HG03432 (cell line): Measurements from ENCODE around the gene DDC.
"Not testable (repeated sequence)": the region's sequence is repeated elsewhere in the genome, so short reads cannot be mapped to it uniquely, and the experiment has no call there.

ENCODE experiments used
- ATAC-seq: cut with Tn5 transposase; IDR thresholded peaks from one replicate; pipeline ENCODE4 v1.9.1; 2021; ENCODE audit warnings: mild to moderate bottlenecking, moderate library complexity; ENCODE audit not compliant: unreplicated experiment

Gene DDC

DNA sequence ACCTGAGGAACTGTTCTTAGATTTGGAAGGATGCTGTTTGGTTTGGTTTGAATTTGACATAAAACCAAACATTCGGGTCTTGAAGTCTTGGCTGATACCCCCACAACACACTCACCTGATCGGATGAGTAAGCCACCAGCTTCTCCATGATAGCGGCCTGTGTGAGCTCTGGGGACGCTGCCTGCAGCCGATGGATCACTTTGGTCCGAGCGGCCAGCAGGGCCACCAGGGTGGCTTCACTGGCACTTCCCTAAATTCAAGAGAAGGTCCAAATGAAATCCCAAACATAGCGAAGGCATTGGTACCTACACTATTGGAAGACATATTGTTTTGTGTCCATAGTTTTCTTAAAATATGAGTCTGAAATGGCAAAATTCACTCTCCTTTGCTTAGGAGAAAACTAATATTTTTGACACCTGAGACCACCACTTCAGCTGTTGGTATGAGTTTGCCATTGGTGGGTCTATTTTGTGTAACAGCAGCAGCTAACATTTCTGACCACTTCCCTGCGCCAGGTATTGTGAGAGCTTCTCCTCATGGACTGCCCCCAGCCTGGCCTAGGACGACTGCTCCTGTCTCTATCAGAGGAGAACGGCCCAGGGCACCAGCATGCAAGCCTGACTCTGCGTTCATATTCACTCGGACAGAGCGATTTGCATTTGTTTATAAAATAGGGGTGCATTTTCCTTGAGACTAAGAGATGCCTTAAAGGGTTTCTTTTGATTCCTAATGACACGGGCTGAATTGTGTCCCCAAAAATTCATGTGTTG lies 35.9 kb downstream of the DDC start:
- ATAC-seq = no peak

DNA sequence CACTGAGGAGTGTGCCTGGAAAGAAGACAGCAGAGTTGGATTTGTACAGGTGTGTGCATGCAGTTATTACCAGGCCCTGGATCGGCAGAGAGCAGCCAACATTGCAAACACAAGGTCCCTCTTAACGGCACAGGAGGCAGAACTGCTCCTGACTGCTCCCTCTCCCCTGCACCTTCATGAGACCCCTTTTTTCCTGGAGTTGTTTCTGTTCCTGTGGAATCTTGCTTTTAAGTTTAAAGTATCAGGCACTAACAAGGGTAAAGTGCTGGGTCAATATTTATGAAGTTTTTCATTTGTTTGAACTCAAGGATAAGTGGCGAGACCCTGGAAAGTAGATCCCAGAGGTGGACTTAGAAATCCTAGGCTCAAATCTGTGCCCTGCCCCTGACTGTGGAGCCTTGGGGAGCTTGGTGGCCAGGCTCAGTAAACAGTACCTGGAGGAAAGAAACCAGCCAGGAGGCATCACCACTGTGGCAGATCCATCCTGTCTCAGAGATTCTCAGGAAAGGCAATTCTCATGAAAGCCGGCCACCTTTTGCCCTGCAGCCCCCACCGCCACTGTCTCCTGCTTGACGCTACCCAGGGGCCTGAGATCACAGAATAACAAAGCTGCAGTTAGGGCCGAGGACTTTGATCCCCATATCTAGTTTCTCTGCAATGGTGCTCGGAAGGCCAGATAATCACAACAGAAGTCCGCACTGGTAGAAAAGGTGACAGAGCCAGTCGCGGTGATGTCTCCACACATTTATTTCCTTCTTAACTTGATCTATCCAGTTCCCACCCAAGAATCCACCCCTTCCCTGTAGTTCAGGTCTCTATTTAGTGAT lies 36.7 kb downstream of the DDC start:
- no peak for ATAC-seq

DNA sequence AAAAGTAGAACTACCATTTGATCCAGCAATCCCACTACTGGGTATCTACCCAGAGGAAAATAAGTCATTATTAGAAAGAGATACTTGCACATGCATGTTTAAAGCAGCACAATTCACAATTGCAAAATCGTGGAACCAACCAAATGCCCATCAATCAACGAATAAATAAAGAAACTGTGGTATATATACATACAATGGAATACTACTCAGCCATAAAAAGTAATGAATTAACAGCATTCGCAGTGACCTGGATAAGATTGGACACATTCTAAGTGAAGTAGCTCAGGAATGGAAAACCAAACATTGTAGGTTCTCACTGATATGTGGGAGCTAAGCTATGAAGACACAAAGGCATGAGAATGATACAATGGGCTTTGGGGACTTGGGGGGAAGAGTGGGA lies 45.9 kb downstream of the DDC start:
- ATAC-seq = not testable (repeated sequence)

DNA sequence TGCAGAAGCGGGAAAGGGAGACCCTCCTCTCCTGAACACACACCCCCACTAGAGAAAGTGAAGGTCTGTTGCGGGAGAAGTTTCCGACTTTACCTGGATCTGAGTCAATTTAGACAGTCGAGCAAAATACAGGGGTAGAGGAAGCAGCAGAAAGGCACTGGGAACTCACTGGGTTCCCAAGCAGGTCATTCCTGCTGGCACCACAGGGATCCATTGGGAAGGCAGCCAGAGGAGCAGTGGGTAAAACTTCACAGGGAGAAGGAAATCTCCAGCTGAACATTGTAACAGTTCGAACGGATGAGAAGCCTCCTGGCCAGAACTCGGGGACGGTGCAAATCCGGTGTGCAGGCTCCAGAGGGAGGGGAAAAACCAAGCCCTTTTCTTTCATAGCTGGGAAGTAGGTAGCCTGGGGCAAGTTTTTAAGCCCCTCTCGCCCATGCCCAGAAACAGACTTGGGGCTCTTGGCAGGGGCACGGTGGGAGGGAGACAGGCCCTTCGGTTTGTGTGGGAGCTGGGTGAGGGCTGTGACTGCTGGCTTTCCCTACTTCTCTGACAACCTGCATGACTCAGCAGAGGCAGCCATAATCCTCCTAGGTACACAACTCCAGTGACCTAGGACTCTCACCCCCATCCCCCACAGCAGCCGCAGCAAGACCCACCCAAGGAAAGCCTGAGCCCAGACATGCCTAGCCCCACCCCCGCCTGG lies 51.9 kb downstream of the DDC start:
- no peak for ATAC-seq

DNA sequence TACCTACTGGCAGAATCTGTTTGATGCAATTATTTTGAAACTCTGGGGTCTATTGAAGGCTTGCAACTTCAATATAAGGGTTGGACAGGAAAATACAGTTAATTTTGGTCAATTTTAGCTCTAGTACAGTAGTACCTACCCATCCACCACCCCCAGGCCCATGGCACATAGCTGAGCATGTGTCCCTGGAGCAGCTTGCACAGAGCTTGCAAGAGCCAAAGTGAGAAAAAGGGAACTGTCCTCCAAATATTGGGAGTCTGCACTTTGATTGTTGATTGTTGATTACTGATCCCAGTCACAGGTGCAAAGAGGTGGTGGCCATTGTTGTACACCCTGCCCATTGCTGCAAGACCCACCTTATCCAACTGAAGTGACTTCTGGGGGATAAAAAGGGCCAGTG lies 52.8 kb downstream of the DDC start:
- no peak for ATAC-seq

DNA sequence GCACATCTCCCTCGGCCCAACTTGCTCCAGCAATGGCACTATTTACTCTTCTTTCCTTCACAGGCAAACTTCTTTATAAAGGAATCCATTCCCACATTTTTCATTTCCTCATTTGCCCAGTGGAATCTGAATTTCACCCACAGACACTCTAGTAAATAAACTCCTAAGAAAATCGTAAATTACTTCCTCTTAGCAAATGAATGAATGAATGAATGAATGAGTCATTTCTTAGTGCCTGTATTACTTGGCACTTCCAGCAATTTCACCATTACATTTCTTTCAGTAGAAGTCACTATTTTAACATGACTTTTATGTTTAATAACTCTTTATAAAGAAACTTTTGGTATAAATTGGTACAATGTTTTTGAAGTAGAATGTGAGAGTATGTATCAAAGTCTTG lies 55.7 kb downstream of the DDC start:
- ATAC-seq = no peak

DNA sequence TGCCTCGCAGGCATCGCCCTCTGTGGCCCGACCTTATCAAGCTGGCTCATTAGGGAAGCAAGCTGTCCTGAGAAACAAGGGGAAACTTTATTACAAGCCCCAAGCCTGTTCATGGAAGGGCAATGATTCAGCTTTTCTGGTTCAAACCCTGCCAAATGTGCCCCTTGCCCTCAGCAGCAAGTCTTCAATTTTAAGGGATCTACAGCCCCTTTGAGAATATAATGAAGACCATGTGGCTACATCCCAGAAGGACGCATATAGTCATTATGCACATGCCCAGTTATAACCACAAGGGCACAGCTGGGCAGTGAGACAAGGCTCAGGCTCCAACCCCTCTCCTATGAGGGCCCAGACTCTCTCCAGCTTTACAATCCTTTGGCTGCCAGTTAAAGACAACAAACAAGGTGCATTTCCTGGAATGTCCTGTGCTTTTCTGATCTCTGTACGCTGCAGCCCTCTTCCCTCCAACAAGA lies 56.7 kb downstream of the DDC start:
- ATAC-seq = no peak

DNA sequence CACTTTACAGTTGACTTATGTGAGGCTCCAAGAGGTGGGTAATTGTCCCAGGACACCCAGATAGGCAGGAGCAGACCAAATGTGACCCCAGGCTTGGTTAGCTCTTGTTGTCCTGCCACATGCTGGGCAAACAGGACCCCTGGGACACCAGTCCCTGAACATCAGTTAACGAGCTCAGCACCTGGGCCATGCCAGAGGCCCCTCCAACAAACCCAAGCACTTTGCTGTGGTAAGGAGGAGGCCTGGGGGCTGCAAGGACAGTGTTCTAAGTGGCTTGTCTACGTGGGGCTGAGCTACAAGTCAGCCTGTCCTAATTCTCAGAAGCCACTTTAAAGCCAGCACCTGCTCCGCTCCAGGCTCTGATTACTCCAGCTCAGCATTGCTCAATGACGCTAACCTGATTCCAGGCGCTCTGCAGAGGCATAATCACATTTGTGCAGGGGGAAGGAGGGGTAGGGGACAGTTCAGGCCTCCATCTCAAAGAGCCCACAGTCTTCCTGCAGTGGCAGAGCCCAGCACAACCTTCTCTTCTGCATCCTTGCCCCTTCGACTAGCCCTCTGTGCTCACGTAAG lies 57.2 kb downstream of the DDC start:
- no peak for ATAC-seq

DNA sequence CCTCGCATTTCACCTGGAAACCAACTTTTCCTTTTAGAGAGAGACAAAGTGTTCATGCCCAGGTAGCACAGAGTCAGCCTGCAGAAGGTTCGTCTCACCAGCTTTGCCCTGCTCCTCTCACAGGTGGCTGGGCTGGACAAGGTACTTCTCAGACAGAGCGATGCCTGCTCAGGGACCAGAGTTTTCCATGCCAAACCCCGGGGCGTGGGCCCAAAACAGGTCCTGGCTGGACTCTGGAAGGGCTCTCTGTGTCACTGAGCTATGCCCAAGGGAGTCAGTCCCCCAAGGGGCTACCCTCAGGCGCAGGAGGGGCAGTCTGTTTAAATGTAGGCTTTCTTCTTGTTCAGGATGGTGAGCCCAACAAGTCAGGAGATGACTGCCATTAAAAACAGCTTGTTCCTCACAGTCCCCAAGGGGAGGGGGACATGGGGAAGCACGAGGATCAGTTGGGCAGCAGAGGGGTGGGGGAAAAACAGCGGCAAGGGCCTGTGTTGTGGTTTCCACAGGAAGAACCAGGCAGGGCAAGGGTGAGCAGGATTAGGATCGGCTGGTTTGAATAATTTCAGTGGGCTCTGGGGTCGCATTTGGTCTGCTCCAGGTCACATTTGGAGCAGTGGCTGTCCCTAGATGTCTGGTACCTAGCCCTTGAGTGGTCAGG lies 59.5 kb downstream of the DDC start:
- no peak for ATAC-seq

DNA sequence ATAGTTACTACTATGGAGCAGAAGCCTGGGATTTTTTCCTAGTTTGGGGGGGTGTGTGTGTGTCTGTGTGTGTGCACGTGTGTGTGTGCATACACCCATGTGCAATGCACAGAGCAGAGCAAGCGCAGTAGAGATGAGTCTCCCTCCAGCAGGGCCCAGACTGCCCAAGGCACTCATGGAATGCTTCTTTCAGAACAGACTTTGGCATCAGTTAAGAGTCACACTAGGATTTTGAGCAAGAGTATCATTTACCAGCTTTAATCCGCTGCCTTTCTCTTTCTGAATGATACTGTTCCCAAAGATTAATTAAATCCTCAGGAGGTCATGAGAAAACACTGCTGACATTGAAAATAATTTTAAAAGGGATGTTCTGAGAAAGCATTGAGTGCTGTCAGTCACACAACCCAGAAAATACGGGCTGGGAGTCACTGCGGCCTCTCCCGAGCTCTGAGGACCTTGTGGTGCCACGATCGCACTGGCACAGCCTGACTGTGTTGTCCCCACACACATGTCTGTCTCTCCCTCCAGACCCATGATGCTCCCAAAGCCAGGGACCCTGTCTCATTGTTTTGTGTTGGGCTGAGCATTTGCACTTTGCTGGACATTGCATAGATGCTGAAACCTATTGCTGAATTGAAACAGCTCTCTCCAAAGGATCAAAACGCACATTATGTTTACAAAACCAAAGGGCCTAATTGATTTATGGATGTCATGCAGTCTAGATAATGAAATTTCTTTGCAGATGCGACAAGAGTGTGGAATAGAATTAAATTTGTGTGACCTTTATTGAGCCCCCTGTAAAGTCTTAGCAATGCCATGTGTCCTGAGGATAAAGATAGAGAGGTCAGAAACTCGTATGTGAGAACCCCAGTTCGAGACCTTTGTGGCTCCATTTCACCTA lies 60.3 kb downstream of the DDC start:
- ATAC-seq = no peak

DNA sequence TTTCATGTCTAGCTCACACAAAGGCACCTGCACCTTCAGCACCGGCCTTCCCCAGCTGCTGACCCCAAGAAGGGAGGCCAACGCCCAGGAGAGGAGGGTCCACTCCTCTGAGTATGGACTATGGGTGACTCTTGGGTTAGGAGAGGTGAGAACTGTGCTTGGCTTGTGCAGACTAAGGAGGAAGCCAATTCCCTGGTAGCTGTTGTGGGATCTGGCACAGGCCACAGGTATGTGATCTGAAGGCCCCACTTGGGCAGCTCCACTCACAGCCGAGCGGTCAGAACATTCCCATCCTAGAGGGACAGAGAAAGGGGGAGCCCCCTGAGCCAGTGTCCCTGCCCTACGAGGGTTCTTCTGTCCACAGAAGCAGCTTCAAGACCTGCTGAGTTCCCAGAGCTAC lies 62.3 kb downstream of the DDC start:
- no peak for ATAC-seq

DNA sequence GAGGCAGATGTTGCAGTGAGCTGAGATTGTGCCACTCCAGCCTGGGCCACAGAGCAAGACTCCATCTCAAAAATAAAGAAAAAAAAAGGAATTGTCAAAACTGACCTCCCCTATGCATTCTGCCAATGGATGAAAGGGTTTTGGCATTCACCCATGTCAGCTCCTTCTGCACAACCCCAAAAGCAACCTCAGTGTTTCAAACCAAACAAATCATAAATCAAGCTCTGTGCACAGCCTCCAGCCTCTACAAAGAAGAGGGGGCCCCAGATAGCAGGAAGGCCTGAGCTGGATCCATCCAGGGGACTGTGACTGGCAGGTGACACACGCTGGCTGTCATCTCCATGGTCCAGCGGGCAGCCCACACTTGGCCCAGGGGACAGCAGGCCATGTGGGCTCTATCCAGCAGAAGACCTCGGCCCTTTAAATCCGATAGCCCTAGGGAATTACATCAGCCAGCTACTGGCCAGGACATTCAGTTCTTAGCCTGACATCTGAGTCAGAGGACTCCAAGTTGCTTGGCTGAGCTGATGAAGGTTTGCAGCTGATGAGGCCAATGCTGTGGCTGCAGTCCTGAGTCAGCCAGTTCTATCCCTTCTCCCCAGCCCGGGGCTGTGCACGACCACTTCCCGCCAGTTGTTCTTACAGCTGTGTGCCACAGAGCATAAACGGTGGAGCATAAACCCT lies 63.1 kb downstream of the DDC start:
- no peak for ATAC-seq

DNA sequence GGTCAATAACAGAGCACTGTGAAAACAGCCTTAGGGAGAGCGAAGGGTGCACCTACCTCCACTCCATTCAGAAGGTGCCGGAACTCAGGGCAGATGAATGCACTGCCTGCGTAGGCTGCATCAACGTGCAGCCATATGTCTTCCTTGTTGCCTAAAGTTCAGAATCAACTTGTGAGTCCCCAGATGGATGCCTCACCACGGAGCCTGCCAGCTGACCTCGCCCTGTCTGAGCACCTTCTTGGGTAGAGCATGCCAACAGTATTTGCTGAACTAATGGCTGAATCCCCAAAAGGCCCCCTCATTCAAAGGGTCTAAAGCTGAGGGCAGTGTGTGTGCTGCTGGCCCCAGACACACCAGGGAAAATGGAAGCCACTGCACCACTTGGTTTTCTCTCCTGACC lies 66.1 kb downstream of the DDC start:
- ATAC-seq = no peak

DNA sequence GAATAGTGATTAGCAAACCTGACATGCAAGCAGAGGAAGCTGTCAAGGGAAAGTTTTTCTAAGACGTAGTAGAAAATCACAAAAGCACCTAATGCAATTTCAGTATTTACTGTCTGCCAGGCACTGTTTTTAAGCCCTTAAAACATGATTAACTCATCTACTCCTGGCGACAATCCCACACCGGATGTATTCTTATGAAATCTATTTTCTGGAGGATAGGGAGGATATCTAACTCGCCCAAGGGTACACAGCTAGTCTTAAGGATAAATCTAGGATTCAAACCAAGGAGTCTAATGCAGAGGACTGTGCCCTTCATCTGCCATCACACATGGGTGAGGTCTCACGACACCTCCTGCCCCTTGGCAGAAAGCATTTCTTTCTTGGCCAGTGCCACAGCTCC lies 67.2 kb downstream of the DDC start:
- ATAC-seq = no peak

DNA sequence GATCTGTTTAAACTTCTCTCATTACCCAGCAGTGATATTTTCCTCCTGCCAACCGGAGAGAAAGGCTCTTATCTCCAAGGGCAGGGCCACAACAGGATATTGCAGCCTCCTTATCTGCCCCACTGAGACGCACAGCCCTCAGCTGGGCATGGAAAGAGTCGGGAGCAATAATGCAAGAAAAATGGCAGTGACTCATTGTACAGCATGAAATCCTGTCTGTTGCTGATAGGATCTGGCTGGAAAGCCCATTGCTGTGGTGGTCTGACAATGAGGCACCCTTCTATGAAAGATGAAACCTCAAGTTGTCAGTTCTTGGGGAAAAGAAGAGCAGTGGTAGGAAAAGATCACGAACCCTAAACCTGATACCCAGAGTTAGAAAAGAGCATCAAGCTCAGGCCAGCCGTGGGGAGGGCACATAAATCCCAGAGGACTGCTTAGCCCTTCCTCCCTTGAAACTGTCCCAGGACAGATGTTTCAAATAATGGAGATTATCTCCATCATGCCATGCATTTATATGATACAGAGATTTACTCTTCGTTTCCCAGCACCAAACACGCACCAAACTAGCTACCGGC lies 68.0 kb downstream of the DDC start:
- no peak for ATAC-seq

DNA sequence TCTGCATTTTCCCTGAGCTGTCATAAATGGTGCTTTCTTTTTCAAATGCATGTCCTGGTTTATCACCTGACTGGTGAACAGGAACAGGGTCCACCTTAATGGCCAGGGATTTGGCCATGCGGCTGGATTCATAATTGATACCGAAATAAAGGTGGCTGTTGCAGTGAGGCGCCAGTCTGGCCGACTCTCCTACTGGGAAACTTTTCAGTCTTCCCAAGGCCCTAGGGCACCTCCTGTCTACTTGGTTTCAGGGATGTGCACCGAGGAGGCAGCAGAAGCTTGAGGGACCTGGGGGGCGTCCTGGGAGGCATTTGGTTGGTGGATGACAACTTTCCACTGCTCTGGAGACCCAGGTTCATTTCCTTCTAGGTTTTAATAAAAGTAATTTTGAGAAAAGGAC lies 68.6 kb downstream of the DDC start:
- ATAC-seq = no peak

DNA sequence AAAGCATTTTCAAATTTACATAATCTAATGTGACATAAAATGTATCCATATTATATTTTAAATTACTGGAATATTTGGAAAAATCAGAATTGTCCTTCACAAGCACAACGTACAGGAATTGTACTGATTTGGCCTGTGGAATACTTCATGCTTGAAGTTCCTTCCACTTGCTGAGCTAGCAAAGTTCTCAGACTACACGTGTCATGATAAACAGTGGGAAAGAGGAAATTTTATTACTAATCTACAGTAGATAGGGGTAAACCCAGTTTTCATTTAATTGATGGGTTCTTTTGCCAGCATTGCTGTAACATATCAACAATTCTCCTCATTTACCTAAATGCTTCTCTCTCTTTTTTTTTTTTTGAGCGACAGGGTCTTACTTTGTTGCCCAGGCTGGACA lies 69.5 kb downstream of the DDC start:
- ATAC-seq = no peak

DNA sequence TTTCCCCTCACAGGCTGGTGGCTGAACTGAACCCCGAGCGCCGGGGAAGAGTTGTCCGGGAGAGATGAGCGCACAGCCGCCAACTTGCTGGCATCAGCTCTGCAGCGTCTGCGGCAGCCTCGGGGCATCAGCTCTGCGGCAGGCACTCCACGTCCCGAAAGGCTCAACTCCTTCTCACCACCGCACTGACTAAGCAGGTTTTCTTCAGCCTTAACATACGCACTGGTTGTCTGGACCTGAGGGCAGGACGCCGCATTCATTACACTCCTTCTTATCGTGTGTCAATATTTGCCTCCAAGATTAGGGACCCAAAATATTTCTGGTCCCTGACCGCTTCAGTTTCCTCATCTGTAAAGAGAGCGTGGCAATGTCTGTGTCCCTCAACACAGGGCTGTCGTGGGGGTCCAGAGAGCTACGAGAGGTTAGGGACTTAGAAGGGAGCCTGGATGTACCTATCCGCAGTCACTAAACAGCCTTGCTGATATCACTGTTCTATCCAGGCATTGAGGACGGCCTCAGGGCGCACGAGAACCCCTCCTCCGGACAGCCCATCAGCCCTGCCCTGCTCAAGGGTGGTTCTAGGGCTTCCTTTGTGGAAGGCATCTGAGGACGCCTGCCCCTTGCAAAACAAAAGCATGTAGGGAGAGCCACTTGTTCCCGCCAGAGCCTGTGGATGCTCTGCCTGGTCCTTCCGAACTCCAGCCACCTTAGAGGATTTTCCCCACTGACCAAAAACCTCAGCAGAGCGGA lies 72.3 kb downstream of the DDC start:
- ATAC-seq = no peak
